HCT116 (cell line): Measurements from ENCODE around the gene ATP8A2. TPM values are rescaled to one million over a fixed set of nuclear protein-coding genes. Genes with fewer than 3 reads are reported as not detected.

ENCODE experiments used
- ATAC-seq: fragments of 200-7000 bp; cut with Tn5 transposase; 2 replicates; pipeline ENCODE4 v1.9.1; 2020; ENCODE audit warnings: mild to moderate bottlenecking, moderate library complexity
- BruUV-seq: library from RNA; stranded (reverse); fragments of 400-500 nt; replicated peaks from 2 replicates; lab custom pipeline; 2021; lab: Mats Ljungman, UMichigan
- CTCF ChIA-PET: fragments of 300-600 bp; sonication (Branson Sonifier 250); formaldehyde crosslinking; loops from one replicate; lab custom pipeline; 2021; ENCODE audit warnings: antibody characterized with exemption; lab: Charles Lee
- POLR2A ChIA-PET: fragments of 300-600, 350-600 bp; sonication (Branson Sonifier 250); formaldehyde crosslinking; loops from one replicate; lab custom pipeline; 2021; ENCODE audit warnings: antibody characterized with exemption; lab: Charles Lee
- RAD21 ChIA-PET, 2 experiments: fragments of 300-600 bp; sonication (Branson Sonifier 250); formaldehyde crosslinking; loops; one replicate each; lab custom pipeline; 2023; ENCODE audit warnings: low total read pairs in 2 of 2; ENCODE audit not compliant: uncharacterized antibody in 2 of 2, unreplicated experiment in 2 of 2, low non-redundant PET in 1 of 2; lab: Charles Lee
- DNase-seq: peaks from one replicate; pipeline ENCODE4 v3.0.0-alpha.2; 2010; ENCODE audit warnings: low read depth, low spot score
- H2AFZ ChIP-seq: fragments of 200-600 bp; shearing (Covaris generic), sonication (generic); 2 replicates; pipeline ENCODE4 v1.6.1; 2017; ENCODE audit warnings: low read depth, mixed run types, mixed read lengths, antibody characterized with exemption, low read length; ENCODE audit not compliant: poor library complexity, severe bottlenecking
- H3K27ac ChIP-seq: 2 replicates; pipeline ENCODE4 v1.5.1; 2012; ENCODE audit warnings: low read depth, low read length
- H3K27me3 ChIP-seq: fragments of 200-600 bp; sonication (generic); 2 replicates; pipeline ENCODE4 v1.6.1; 2016; ENCODE audit warnings: mixed run types, low read length, mixed read lengths; ENCODE audit not compliant: insufficient read depth
- H3K36me3 ChIP-seq, 2 experiments: fragments of 200-500 bp in 1 of 2; fragments of 200-600 bp in 1 of 2; sonication (Bioruptor generic) in 1 of 2; sonication (generic) in 1 of 2; 2 replicates each; pipeline versions ENCODE4 v1.5.1 to v1.6.1; 2014 to 2016; ENCODE audit warnings: low read length in 2 of 2, inconsistent platforms in 1 of 2, mixed read lengths in 1 of 2, mixed run types in 1 of 2; ENCODE audit not compliant: insufficient read depth in 2 of 2, control insufficient read depth in 1 of 2
- H3K4me1 ChIP-seq, 2 experiments: fragments of 200-600 bp in 1 of 2; sonication (generic) in 1 of 2; 2 replicates each; pipeline versions ENCODE4 v1.5.1 to v1.6.1; 2012 to 2017; ENCODE audit warnings: low read length in 2 of 2, inconsistent platforms in 1 of 2, mild to moderate bottlenecking in 1 of 2, mixed read lengths in 1 of 2, mixed run types in 1 of 2, moderate library complexity in 1 of 2; ENCODE audit not compliant: insufficient read depth in 2 of 2, control insufficient read depth in 1 of 2
- H3K4me2 ChIP-seq: fragments of 200-600 bp; sonication (generic); 2 replicates; pipeline ENCODE4 v1.6.1; 2017; ENCODE audit warnings: mixed run types, low read length, mixed read lengths
- H3K4me3 ChIP-seq, 2 experiments: fragments of 200-600 bp in 1 of 2; sonication (generic) in 1 of 2; replicated peaks in 1 of 2; 2 replicates each; pipeline ENCODE4 v1.5.1; 2011 to 2016; ENCODE audit warnings: low read length in 2 of 2, control low read depth in 1 of 2, low read depth in 1 of 2, mild to moderate bottlenecking in 1 of 2, mixed read lengths in 1 of 2, mixed run types in 1 of 2
- H3K79me2 ChIP-seq: fragments of 200-600 bp; sonication (generic); 2 replicates; pipeline ENCODE4 v1.6.1; 2017; ENCODE audit warnings: mild to moderate bottlenecking, mixed run types, low read length, moderate library complexity, mixed read lengths; ENCODE audit not compliant: insufficient read depth
- H3K9ac ChIP-seq: fragments of 200-600 bp; sonication (generic); 2 replicates; pipeline ENCODE4 v1.6.1; 2016; ENCODE audit warnings: low read length, mixed read lengths
- H3K9me2 ChIP-seq: fragments of 200-600 bp; sonication (generic), shearing (Covaris generic); 2 replicates; pipeline ENCODE4 v1.6.1; 2017; ENCODE audit warnings: mixed run types, mild to moderate bottlenecking, moderate library complexity; ENCODE audit not compliant: insufficient read depth
- H3K9me3 ChIP-seq, 2 experiments: fragments of 200-500 bp in 1 of 2; fragments of 200-600 bp in 1 of 2; sonication (Bioruptor generic) in 1 of 2; sonication (generic) in 1 of 2; 2 replicates each; pipeline ENCODE4 v1.6.1; 2014 to 2017; ENCODE audit warnings: low read length in 2 of 2, mixed read lengths in 2 of 2, inconsistent platforms in 1 of 2, low read depth in 1 of 2, mild to moderate bottlenecking in 1 of 2, mixed run types in 1 of 2, moderate library complexity in 1 of 2; ENCODE audit not compliant: control insufficient read depth in 1 of 2, insufficient read depth in 1 of 2
- H4K20me1 ChIP-seq: fragments of 200-600 bp; sonication (generic), shearing (Covaris generic); 2 replicates; pipeline ENCODE4 v1.6.1; 2017; ENCODE audit warnings: mixed run types, mild to moderate bottlenecking, moderate library complexity; ENCODE audit not compliant: insufficient read depth
- ATF3 ChIP-seq: IDR thresholded peaks from 2 replicates; pipeline ENCODE4 v1.6.1; 2012
- CBX3 ChIP-seq: IDR thresholded peaks from 2 replicates; pipeline ENCODE4 v1.6.1; 2012; ENCODE audit warnings: low read depth
- CEBPB ChIP-seq: IDR thresholded peaks from 2 replicates; pipeline ENCODE4 v1.6.1; 2012; ENCODE audit warnings: low read depth
- EGR1 ChIP-seq: IDR thresholded peaks from 2 replicates; pipeline ENCODE4 v1.6.1; 2012; ENCODE audit warnings: low read depth
- ELF1 ChIP-seq: IDR thresholded peaks from 2 replicates; pipeline ENCODE4 v1.6.1; 2012; ENCODE audit warnings: low read depth, borderline replicate concordance
- EZH2 ChIP-seq: fragments of 200-600 bp; sonication (generic); IDR thresholded peaks from 2 replicates; pipeline ENCODE4 v1.6.1; 2017; ENCODE audit warnings: antibody characterized with exemption, mixed run types
- EZH2phosphoT487 ChIP-seq: fragments of 200-600 bp; IDR thresholded peaks from 2 replicates; pipeline ENCODE4 v1.6.1; 2018; ENCODE audit warnings: antibody characterized with exemption, borderline replicate concordance
- JUND ChIP-seq: IDR thresholded peaks from 2 replicates; pipeline ENCODE4 v1.6.1; 2012
- SIN3A ChIP-seq: IDR thresholded peaks from 2 replicates; pipeline ENCODE4 v1.6.1; 2012; ENCODE audit warnings: low read depth
- ZFX ChIP-seq: fragments of 450-650 bp; IDR thresholded peaks from 2 replicates; pipeline ENCODE4 v1.6.1; 2017
- intact Hi-C: fragments of 100-400 bp; cut with micrococcal nuclease; formaldehyde crosslinking; loops from 2 replicates; pipeline ENCODE4 v1.10.0; 2022
- total RNA-seq: library from RNA; stranded (reverse); gene quantifications from one replicate; pipeline ENCODE4 v1.2.1, GENCODE V29; 2021; ENCODE audit not compliant: unreplicated experiment
- TF ChIP-seq, protein P1 (sequence below): IDR thresholded peaks from 2 replicates; pipeline ENCODE4 v1.6.1; 2012; ENCODE audit warnings: low read depth

The ATP8A2 gene
- total RNA-seq, 1 experiment from 2014 or later: not detected

GRCh38 chr13:25578526-25578925, 206.8 kb downstream of the ATP8A2 start:
- H3K4me3 ChIP-seq: no peak overlapping the region
- no peak overlapping the region for H3K4me2 ChIP-seq
- no peaks in the 10 kb centered on the region for H3K79me2 ChIP-seq
- no peak overlapping the region for H2AFZ ChIP-seq
- RAD21 ChIA-PET: no interaction called here
- ATAC-seq: no peak
- no peak for DNase-seq
- no peaks in the 10 kb centered on the region for H4K20me1 ChIP-seq
- no peaks in the 10 kb centered on the region for H3K9me2 ChIP-seq
- H3K36me3 ChIP-seq: no peaks in the 10 kb centered on the region
- CTCF ChIA-PET: no interaction called here
- H3K9ac ChIP-seq: no peak overlapping the region
- no peak for TF ChIP-seq CBX3
- no peak for TF ChIP-seq JUND
- no peak for TF ChIP-seq ELF1
- no peak for TF ChIP-seq SIN3A
- TF ChIP-seq, protein P1, sequence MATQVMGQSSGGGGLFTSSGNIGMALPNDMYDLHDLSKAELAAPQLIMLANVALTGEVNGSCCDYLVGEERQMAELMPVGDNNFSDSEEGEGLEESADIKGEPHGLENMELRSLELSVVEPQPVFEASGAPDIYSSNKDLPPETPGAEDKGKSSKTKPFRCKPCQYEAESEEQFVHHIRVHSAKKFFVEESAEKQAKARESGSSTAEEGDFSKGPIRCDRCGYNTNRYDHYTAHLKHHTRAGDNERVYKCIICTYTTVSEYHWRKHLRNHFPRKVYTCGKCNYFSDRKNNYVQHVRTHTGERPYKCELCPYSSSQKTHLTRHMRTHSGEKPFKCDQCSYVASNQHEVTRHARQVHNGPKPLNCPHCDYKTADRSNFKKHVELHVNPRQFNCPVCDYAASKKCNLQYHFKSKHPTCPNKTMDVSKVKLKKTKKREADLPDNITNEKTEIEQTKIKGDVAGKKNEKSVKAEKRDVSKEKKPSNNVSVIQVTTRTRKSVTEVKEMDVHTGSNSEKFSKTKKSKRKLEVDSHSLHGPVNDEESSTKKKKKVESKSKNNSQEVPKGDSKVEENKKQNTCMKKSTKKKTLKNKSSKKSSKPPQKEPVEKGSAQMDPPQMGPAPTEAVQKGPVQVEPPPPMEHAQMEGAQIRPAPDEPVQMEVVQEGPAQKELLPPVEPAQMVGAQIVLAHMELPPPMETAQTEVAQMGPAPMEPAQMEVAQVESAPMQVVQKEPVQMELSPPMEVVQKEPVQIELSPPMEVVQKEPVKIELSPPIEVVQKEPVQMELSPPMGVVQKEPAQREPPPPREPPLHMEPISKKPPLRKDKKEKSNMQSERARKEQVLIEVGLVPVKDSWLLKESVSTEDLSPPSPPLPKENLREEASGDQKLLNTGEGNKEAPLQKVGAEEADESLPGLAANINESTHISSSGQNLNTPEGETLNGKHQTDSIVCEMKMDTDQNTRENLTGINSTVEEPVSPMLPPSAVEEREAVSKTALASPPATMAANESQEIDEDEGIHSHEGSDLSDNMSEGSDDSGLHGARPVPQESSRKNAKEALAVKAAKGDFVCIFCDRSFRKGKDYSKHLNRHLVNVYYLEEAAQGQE: no peak
- no peak for TF ChIP-seq EGR1
- TF ChIP-seq ATF3: no peak
- TF ChIP-seq EZH2: no peak
- TF ChIP-seq ZFX: no peak
- no peak for TF ChIP-seq EZH2phosphoT487
- TF ChIP-seq CEBPB: no peak
- no peak overlapping the region for H3K27ac ChIP-seq
- no peaks in the 10 kb centered on the region for H3K9me3 ChIP-seq
- intact Hi-C loops: loop anchor here (10.0 kb wide), 2 partner anchors 916 to 1126 kb away; no protein-coding TSS in a partner anchor
- H3K27me3 ChIP-seq: peaks cover 53% of the 10 kb centered on the region
- POLR2A ChIA-PET: no interaction called here
- no peaks in the 10 kb centered on the region for H3K4me1 ChIP-seq
- BruUV-seq: no TSS peak
